ENCODE measurements around the gene TYR.
"Not testable (repeated sequence)": the region's sequence is repeated elsewhere in the genome, so short reads cannot be mapped to it uniquely, and the experiment has no call there.

DNA sequence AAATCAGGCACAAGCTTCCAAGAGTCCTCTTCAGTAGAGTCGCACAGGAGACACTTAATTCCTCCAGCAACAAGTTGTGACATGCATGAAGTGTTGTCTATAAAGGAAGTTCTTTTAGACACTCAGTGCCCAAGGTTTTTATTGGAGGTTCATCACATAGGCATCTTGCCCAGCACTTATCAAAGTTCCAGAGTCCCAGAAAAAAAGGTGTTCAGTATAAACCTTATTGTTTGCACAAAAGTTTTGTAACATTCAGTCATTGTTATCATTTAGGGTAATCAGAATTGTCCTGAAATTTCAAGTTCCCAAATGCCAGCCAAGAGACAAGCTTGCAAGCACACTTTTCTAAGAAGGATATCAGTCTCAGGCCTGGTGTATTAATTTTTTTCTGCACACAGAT, 130.6 kb downstream of the TYR start:
- TF ChIP-seq, protein P1, sequence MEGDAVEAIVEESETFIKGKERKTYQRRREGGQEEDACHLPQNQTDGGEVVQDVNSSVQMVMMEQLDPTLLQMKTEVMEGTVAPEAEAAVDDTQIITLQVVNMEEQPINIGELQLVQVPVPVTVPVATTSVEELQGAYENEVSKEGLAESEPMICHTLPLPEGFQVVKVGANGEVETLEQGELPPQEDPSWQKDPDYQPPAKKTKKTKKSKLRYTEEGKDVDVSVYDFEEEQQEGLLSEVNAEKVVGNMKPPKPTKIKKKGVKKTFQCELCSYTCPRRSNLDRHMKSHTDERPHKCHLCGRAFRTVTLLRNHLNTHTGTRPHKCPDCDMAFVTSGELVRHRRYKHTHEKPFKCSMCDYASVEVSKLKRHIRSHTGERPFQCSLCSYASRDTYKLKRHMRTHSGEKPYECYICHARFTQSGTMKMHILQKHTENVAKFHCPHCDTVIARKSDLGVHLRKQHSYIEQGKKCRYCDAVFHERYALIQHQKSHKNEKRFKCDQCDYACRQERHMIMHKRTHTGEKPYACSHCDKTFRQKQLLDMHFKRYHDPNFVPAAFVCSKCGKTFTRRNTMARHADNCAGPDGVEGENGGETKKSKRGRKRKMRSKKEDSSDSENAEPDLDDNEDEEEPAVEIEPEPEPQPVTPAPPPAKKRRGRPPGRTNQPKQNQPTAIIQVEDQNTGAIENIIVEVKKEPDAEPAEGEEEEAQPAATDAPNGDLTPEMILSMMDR (conservative IDR thresholded peaks at IDR 0.05) = not testable (repeated sequence)
- not testable (repeated sequence) for TF ChIP-seq ZFX (IDR thresholded peaks at IDR 0.05)

All from C4-2B (cell line).